ENCODE measurements around the gene SMURF2. TPM values are rescaled to one million over a fixed set of nuclear protein-coding genes. Genes with fewer than 3 reads are reported as not detected.
A peak's percentile ranks its signal among the peaks of the same experiment; 100 is the strongest.

Gene SMURF2
- total and polyA plus RNA-seq, 10 of the 15 experiments (the other 5 are each of a cell fraction or from before 2014, with no cell fraction given): 2.8 to 13.4 (median 7.5) TPM

DNA sequence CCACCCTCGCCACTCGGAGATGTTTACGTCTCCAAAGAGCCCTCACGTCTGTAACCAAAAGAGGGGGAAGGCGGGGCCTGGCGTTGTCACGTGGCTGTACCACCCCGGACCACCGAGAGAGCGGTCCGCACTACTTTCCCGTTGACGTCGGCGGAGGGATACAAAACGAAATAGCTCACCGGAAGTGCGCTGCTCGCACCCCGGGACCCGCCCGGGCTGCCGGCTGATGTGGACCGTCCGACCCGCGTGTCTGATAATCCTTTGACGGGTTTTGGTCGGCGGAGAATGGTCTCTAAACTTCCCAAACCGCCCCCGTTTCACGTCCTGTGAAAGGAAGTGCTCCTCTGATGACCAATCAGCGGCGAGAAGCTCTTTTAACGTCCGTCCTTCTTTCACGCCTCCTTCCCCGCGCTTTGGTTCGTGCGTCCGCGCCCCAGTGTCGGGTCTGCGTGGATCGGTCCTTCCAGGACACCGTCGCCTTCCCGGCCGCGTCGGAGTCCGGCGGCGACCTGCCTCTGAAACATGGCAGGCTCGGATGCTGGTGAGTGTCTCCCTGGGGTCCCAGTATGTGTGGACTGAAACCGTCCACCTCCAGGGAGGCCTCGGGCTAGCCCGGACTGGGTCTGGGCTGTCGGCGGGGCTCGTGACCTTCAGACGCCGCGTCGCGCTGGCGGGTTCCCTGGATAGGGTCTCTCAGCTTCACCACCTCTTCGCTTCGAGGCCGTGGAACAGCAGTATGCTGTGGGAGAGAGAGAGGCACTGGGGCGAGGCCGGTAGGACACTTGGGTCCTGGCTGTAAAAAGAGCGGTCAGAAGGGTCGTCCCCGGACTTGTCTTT lies 155.3 kb downstream of the SMURF2 start, which contains the start of gene CEP95 (continued):
- no peak for TF ChIP-seq NRF1 (conservative IDR thresholded peaks at IDR 0.05; ENCODE audit: low read depth, low read length)
- TF ChIP-seq POU2F2 (IDR thresholded peaks at IDR 0.05; ENCODE audit: borderline replicate concordance, low read depth, low read length): peak; percentile 80; the same call in 1 of the 3 replicates
- TF ChIP-seq ZNF384 (IDR thresholded peaks at IDR 0.05; ENCODE audit: borderline replicate concordance, low read depth, low read length): no peak
- no peak for TF ChIP-seq SUZ12 (IDR thresholded peaks at IDR 0.05; ENCODE audit: unreplicated experiment)
- no peak for TF ChIP-seq BMI1 (IDR thresholded peaks at IDR 0.05; ENCODE audit: borderline replicate concordance)
- peak; percentile 70 to 86 for TF ChIP-seq BHLHE40 (IDR thresholded peaks at IDR 0.05; ENCODE audit: borderline replicate concordance in 1 of 2, low read depth in 2 of 2, low read length in 1 of 2)
- TF ChIP-seq SPI1 (IDR thresholded peaks at IDR 0.05; ENCODE audit: borderline replicate concordance, insufficient read depth, low read depth, low read length): peak; percentile 63; the same call in 1 of the 2 replicates
- no peak for TF ChIP-seq PAX8 (IDR thresholded peaks at IDR 0.05)
- no peak for TF ChIP-seq EZH2 (IDR thresholded peaks at IDR 0.05; ENCODE audit: borderline replicate concordance, control insufficient read depth, low read depth, low read length)
- TF ChIP-seq NFXL1 (IDR thresholded peaks at IDR 0.05; ENCODE audit: borderline replicate concordance): no peak
- TF ChIP-seq BCL3 (IDR thresholded peaks at IDR 0.05; ENCODE audit: borderline replicate concordance, insufficient read depth, low read depth, low read length, poor library complexity, severe bottlenecking): peak; percentile 62
- peak; percentile 91 for TF ChIP-seq RAD51 (IDR thresholded peaks at IDR 0.05)
- no peak for TF ChIP-seq RAD21 (IDR thresholded peaks at IDR 0.05; ENCODE audit: insufficient read depth, low read depth, low read length)
- no peak for TF ChIP-seq WRNIP1 (IDR thresholded peaks at IDR 0.05; ENCODE audit: borderline replicate concordance, low read depth, low read length)
- TF ChIP-seq DPF2 (IDR thresholded peaks at IDR 0.05): peak; percentile 42; the same call in 1 of the 2 replicates
- TF ChIP-seq, protein P1, sequence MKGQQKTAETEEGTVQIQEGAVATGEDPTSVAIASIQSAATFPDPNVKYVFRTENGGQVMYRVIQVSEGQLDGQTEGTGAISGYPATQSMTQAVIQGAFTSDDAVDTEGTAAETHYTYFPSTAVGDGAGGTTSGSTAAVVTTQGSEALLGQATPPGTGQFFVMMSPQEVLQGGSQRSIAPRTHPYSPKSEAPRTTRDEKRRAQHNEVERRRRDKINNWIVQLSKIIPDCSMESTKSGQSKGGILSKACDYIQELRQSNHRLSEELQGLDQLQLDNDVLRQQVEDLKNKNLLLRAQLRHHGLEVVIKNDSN (IDR thresholded peaks at IDR 0.05; ENCODE audit: borderline replicate concordance, extremely low read length, insufficient read depth, low read depth, low read length): peak; percentile 88
- peak; percentile 64; the same call in 1 of the 2 replicates for TF ChIP-seq ATF3 (IDR thresholded peaks at IDR 0.05; ENCODE audit: borderline replicate concordance, extremely low read depth, low read depth, low read length)
- TF ChIP-seq, protein P2, sequence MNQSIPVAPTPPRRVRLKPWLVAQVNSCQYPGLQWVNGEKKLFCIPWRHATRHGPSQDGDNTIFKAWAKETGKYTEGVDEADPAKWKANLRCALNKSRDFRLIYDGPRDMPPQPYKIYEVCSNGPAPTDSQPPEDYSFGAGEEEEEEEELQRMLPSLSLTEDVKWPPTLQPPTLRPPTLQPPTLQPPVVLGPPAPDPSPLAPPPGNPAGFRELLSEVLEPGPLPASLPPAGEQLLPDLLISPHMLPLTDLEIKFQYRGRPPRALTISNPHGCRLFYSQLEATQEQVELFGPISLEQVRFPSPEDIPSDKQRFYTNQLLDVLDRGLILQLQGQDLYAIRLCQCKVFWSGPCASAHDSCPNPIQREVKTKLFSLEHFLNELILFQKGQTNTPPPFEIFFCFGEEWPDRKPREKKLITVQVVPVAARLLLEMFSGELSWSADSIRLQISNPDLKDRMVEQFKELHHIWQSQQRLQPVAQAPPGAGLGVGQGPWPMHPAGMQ (IDR thresholded peaks at IDR 0.05; ENCODE audit: borderline replicate concordance): no peak
- TF ChIP-seq SREBF2 (IDR thresholded peaks at IDR 0.05; ENCODE audit: low read length): no peak
- peak; percentile 62 for TF ChIP-seq USF2 (IDR thresholded peaks at IDR 0.05; ENCODE audit: borderline replicate concordance, low read depth, low read length)
- TF ChIP-seq, protein P3, sequence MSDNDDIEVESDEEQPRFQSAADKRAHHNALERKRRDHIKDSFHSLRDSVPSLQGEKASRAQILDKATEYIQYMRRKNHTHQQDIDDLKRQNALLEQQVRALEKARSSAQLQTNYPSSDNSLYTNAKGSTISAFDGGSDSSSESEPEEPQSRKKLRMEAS (IDR thresholded peaks at IDR 0.05; ENCODE audit: low read depth, low read length): peak; percentile 61
- peak; percentile 75 for TF ChIP-seq MEF2B (IDR thresholded peaks at IDR 0.05; ENCODE audit: partially characterized antibody, poor library complexity, severe bottlenecking)
- TF ChIP-seq ZZZ3 (IDR thresholded peaks at IDR 0.05; ENCODE audit: control insufficient read depth, insufficient read length, low read depth): no peak
